T47D (cell line): ENCODE measurements around the gene CCDC112.

Experiments
- DNase-seq, 2 experiments: peaks; one replicate each; pipeline versions ENCODE4 v3.0.0 to v3.0.0-alpha.2; 2011 to 2012; ENCODE audit warnings: low read depth in 1 of 2, low spot score in 1 of 2
- JUND ChIP-seq: IDR thresholded peaks from 2 replicates; pipeline ENCODE4 v1.6.1; 2012; ENCODE audit warnings: low read depth
- in situ Hi-C: cut with HindIII; loops from 2 replicates; pipeline ENCODE4 v1.10.0; 2016; ENCODE audit warnings: low sequenced_read_pairs, low pct_unique_long_range_greater_than_20kb

Gene CCDC112

DNA sequence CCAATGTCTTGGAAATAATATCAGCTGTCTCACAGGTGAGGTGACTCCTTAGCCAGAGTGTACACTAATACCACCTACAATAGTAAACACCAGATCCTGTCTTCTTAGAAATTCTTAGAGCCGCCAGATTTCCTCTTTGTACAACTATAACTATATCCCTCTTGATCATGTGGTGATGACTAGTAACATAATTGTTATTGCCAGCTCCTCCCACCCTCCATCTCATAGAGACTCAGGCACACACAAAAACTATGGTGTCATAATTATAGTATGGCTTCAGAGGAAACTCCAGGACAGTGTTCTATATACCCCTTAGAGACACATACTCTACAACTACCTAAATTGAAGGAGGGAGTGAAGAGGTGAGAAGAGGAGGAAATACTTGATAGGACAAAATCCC, 66.8 kb downstream of the CCDC112 start:
- no peak for TF ChIP-seq JUND
- in situ Hi-C loops, result no loop called here
- no peak for DNase-seq

DNA sequence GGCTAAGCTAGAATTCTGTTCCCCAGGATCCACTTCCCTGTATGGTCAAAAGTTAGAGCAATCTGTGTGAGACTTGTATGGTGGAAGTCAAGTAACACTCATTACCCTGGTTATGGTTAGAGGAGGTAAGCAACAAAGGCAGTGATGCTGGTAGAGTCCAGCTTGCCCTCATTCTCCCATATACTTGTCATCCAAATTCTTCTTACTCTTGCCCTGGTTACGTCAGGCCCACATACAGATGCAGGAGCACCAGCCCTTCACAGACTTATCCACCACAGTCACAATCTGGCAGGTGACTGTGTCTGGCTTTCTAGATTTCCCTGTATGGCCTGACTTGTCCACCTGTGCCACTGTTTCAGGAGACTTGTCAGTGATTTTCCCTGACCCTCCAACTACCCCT, 69.2 kb downstream of the CCDC112 start:
- no peak for TF ChIP-seq JUND
- no peak for DNase-seq
- in situ Hi-C loops, result no loop called here
